Measurements from ENCODE around the gene LDHB. TPM values are rescaled to one million over a fixed set of nuclear protein-coding genes. Genes with fewer than 3 reads are reported as not detected.

The LDHB gene
- total and polyA plus RNA-seq, 7 donors = 217 to 424 (median 377) TPM

DNA sequence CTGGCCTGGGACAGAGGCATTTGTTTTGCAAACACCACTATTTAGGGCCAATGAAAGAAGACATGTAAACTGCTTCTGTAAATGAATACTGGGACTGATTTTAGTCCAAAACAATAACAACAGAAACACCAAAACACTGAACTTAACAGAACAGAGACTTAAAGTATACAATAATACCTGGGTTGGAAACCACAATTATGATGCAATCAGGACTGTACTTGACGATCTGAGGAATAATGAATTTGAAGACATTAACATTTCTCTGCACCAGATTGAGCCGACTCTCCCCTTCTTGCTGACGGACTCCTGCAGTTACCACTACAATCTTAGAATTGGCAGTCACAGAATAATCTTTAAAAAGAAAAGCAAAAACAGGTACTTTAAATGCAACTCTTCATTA lies 13.9 kb downstream of the LDHB start:
- Histone ChIP-seq H3K4me1 (peaks cover 0 to 5% (median 0%) of the 10 kb centered on the region in 4 donors), H3K27me3 (no peaks in the 10 kb centered on the region), H3K4me3 (no peak overlapping the region), H3K27ac (no peak overlapping the region), H3K36me3 (peaks cover 16 to 85% (median 42%) of the 10 kb centered on the region in 4 donors), H3K9me3 (no peaks in the 10 kb centered on the region)
- no peak for TF ChIP-seq EP300 (IDR thresholded peaks at IDR 0.05)
- TF ChIP-seq POLR2A (IDR thresholded peaks at IDR 0.05) = no peak
- TF ChIP-seq POLR2AphosphoS5 (IDR thresholded peaks at IDR 0.05) = no peak
- TF ChIP-seq, protein P1, sequence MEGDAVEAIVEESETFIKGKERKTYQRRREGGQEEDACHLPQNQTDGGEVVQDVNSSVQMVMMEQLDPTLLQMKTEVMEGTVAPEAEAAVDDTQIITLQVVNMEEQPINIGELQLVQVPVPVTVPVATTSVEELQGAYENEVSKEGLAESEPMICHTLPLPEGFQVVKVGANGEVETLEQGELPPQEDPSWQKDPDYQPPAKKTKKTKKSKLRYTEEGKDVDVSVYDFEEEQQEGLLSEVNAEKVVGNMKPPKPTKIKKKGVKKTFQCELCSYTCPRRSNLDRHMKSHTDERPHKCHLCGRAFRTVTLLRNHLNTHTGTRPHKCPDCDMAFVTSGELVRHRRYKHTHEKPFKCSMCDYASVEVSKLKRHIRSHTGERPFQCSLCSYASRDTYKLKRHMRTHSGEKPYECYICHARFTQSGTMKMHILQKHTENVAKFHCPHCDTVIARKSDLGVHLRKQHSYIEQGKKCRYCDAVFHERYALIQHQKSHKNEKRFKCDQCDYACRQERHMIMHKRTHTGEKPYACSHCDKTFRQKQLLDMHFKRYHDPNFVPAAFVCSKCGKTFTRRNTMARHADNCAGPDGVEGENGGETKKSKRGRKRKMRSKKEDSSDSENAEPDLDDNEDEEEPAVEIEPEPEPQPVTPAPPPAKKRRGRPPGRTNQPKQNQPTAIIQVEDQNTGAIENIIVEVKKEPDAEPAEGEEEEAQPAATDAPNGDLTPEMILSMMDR (IDR thresholded peaks at IDR 0.05) = no peak
- DNase-seq = no peak
- 86 to 87% methylated on average over 3 of the region's 3 CpGs for WGBS, 2 donors
- intact Hi-C loops (cut with DNase I) = no loop called here

DNA sequence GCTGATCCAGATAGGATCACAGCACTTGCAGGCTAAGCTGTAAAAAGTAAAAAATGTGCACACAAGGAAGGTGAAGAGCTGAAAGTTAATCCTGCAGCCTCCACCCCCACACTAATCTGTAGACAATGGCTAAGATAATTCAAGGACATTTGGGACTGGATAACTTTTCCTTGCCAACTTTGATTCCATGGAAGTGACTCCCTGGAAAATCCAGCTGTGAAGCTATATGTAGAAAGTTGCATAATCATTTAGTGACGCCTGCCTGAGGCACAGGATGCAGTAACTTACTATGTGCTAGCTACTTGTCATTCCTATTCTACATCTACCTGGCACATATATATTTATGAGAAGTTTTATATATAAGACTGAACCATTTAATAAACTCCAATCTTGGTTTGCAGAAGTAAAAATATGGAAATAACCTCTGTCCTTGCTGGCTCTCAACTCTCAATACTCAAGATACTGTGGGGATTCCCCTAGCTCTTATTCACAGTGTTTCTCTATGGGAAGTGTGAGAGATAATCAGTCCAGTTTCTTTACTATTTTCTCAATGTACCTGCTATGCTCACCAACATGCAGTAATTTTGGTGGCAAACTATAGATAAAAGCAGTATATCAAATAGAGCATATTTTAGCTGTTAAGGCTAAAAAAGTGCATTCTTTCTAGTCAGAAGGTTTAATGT lies 14.8 kb downstream of the LDHB start:
- no peak overlapping the region for H3K27ac ChIP-seq
- intact Hi-C loops (cut with DNase I) = no loop called here
- TF ChIP-seq, protein P1 (IDR thresholded peaks at IDR 0.05) = no peak
- TF ChIP-seq POLR2A (IDR thresholded peaks at IDR 0.05) = no peak
- no peak for TF ChIP-seq POLR2AphosphoS5 (IDR thresholded peaks at IDR 0.05)
- no peak for TF ChIP-seq EP300 (IDR thresholded peaks at IDR 0.05)
- no peak overlapping the region for H3K4me3 ChIP-seq
- no peaks in the 10 kb centered on the region for H3K27me3 ChIP-seq
- H3K36me3 ChIP-seq = peaks cover 16 to 86% (median 42%) of the 10 kb centered on the region in 4 donors
- H3K9me3 ChIP-seq = no peaks in the 10 kb centered on the region
- peaks cover 0 to 5% (median 0%) of the 10 kb centered on the region in 4 donors for H3K4me1 ChIP-seq
- DNase-seq = no peak
- WGBS, 2 donors = 78 to 81% methylated on average over 1 of the region's 1 CpG

DNA sequence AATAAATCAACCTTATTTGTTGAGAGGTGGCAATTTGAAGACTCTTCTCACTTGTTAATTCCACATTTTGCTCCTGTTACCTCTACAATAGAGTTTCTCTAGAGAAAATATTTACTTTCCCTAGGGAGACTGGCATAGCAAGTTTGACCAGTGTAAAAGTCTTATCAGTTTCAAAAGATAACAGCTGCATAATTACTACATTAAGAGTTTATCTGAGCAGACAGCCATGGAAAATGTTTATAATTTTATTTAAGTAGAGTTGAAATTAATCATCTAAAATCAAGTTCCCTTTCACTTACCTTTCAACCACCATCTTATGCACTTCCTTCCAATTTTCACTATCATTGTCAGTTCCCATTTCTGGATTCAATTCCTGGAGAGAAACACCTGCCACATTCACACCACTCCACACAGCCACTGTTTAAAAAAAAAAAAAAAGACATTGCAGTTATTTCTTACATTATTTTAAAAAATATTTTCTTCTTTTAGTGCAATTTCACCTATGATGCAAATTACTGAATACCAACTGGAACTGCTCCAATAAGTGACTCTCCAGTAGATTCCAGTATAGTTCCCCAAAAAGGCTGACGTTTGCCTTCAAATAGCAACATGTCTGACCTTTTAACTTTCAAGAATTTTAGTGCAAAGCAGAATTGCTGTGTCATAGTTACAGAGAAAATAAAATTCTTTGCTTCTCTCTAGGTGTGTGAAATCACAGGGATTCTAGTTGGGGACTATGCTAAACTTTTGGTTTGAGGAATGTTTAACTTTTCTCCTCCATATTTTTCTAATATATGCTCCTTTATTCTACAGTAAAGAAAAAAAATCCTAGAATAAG lies 19.4 kb downstream of the LDHB start:
- intact Hi-C loops (cut with DNase I) = no loop called here
- TF ChIP-seq POLR2A (IDR thresholded peaks at IDR 0.05) (no peak), POLR2AphosphoS5 (IDR thresholded peaks at IDR 0.05) (no peak), EP300 (IDR thresholded peaks at IDR 0.05) (no peak)
- TF ChIP-seq, protein P1 (IDR thresholded peaks at IDR 0.05) = no peak

DNA sequence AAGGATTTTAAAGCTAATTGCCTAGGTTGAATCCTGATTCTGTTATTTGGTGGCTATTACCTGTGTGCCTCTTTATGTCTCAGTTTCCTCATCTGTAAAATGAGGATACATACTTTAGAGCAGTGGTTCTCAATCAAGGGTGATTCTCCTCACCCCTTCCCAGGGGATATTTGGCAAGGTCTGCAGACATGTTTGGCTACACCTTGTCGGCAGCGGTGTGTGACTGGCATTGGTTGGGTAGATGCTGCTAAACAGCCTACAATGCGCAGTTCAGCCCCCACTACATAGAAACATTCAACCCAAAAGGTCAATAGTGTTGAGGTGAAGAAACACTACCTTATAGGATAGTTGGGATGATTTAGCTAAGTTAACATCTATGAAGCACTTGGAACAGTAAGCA lies 23.4 kb downstream of the LDHB start:
- intact Hi-C loops (cut with DNase I) = no loop called here
- 98 to 99% methylated on average over 3 of the region's 3 CpGs for WGBS, 2 donors
- Histone ChIP-seq H3K36me3 (peaks cover 5 to 64% (median 21%) of the 10 kb centered on the region in 4 donors), H3K27ac (no peak overlapping the region), H3K4me1 (no peaks in the 10 kb centered on the region), H3K4me3 (no peak overlapping the region), H3K9me3 (no peaks in the 10 kb centered on the region), H3K27me3 (no peaks in the 10 kb centered on the region)
- TF ChIP-seq, protein P1 (IDR thresholded peaks at IDR 0.05) = no peak
- TF ChIP-seq EP300 (IDR thresholded peaks at IDR 0.05) (no peak), POLR2AphosphoS5 (IDR thresholded peaks at IDR 0.05) (no peak), POLR2A (IDR thresholded peaks at IDR 0.05) (no peak)
- no peak for DNase-seq

More for the DNA sequence above, 19.4 kb downstream of the LDHB start:
- H3K36me3 ChIP-seq = peaks cover 17 to 93% (median 35%) of the 10 kb centered on the region in 4 donors
- no peak for DNase-seq
- H3K27me3 ChIP-seq = no peaks in the 10 kb centered on the region
- H3K4me1 ChIP-seq = peaks cover 0 to 5% (median 0%) of the 10 kb centered on the region in 4 donors
- 15 to 61% methylated on average over 1 of the region's 1 CpG for WGBS, 2 donors
- no peak overlapping the region for H3K27ac ChIP-seq
- no peak overlapping the region for H3K4me3 ChIP-seq
- no peaks in the 10 kb centered on the region for H3K9me3 ChIP-seq

All from sigmoid colon (tissue), 7 donors.